K562 (cell line): ENCODE measurements around the gene TASP1.

Experiments
- CBX1 ChIP-seq: sonication (generic); IDR thresholded peaks from 2 replicates; pipeline ENCODE4 v1.6.1; 2016; ENCODE audit warnings: antibody characterized with exemption, low read depth, mild to moderate bottlenecking
- CTCF ChIP-seq, 3 experiments: IDR thresholded peaks in 2 of 3; conservative IDR thresholded peaks in 1 of 3; 2 replicates each; pipeline ENCODE4 v1.5.1; 2011 to 2012; ENCODE audit warnings: low read length in 3 of 3, mild to moderate bottlenecking in 3 of 3, control low read depth in 2 of 3, improper control_type of control experiment in 1 of 3, inconsistent platforms in 1 of 3, low read depth in 1 of 3, mixed read lengths in 1 of 3, moderate library complexity in 1 of 3; ENCODE audit not compliant: insufficient read depth in 2 of 3
- EZH2 ChIP-seq: IDR thresholded peaks from 2 replicates; pipeline ENCODE4 v1.6.1; 2012; ENCODE audit warnings: low read depth, mild to moderate bottlenecking, inconsistent platforms, low read length, borderline replicate concordance
- FOXP4 ChIP-seq: sonication (generic); formaldehyde crosslinking; IDR thresholded peaks from 2 replicates; pipeline ENCODE4 v1.8.0; 2022; ENCODE audit warnings: mild to moderate bottlenecking, missing genetic modification reagents, borderline replicate concordance
- GMEB1 ChIP-seq: fragments of 250-450 bp; sonication (Bioruptor Pico); IDR thresholded peaks from 2 replicates; pipeline ENCODE4 v1.4.0; 2020; ENCODE audit warnings: mild to moderate bottlenecking
- IRF9 ChIP-seq: fragments of 450-650 bp; IDR thresholded peaks from 2 replicates; pipeline ENCODE4 v1.6.1; 2016; ENCODE audit warnings: missing biosample characterization, missing genetic modification characterization
- KLF16 ChIP-seq: IDR thresholded peaks from 2 replicates; pipeline ENCODE4 v1.6.1; 2016; ENCODE audit warnings: antibody characterized with exemption
- NFIC ChIP-seq: fragments of 450-650 bp; IDR thresholded peaks from 2 replicates; pipeline ENCODE4 v1.6.1; 2017; ENCODE audit warnings: mild to moderate bottlenecking, inconsistent platforms
- RBFOX2 ChIP-seq: fragments of 200-400 bp; formaldehyde crosslinking; IDR thresholded peaks from 2 replicates; pipeline ENCODE4 v1.6.1; 2017; ENCODE audit warnings: low read depth, mild to moderate bottlenecking, low read length, moderate library complexity
- SRF ChIP-seq, 2 experiments: fragments of 250-450, 450-650 bp in 1 of 2; sonication (Bioruptor Pico) in 1 of 2; sonication (generic) in 1 of 2; formaldehyde crosslinking; IDR thresholded peaks; 2 replicates each; pipeline versions ENCODE4 v1.5.0 to v1.5.1; 2020 to 2022; ENCODE audit warnings: mild to moderate bottlenecking in 1 of 2, missing genetic modification reagents in 1 of 2
- ZBTB33 ChIP-seq: sonication (generic); formaldehyde crosslinking; IDR thresholded peaks from 2 replicates; pipeline ENCODE4 v1.8.1; 2023; ENCODE audit warnings: mild to moderate bottlenecking, missing genetic modification reagents

GRCh38 chr20:13515796-13516558 lies 122.8 kb downstream of the TASP1 start:
- no peak for TF ChIP-seq GMEB1 (CRISPR knock-in tag)
- no peak for TF ChIP-seq NFIC
- no peak for TF ChIP-seq CTCF (IDR thresholded peaks at IDR 0.05 in 2 of 3, conservative IDR thresholded peaks at IDR 0.05 in 1 of 3; ENCODE audit: insufficient read depth in 2 of 3, low read depth in 1 of 3, low read length in 3 of 3)
- no peak for TF ChIP-seq FOXP4 (CRISPR knock-in tag)
- no peak for TF ChIP-seq KLF16
- no peak for TF ChIP-seq IRF9
- TF ChIP-seq SRF (CRISPR knock-in tag; IDR thresholded peaks at IDR 0.05): no peak
- no peak for TF ChIP-seq EZH2
- TF ChIP-seq ZBTB33 (CRISPR knock-in tag): no peak
- no peak for TF ChIP-seq RBFOX2
- TF ChIP-seq CBX1: no peak
